Activated CD4-positive, alpha-beta T cell treated with anti-CD3 and anti-CD28 coated beads for 1 hour (primary cell): ENCODE results near the gene CSH1.
"Not testable (repeated sequence)": the region's sequence is repeated elsewhere in the genome, so short reads cannot be mapped to it uniquely, and the experiment has no call there.

Experiments
- DNase-seq: peaks from one replicate; pipeline ENCODE4 v3.0.0-alpha.2; 2020

The CSH1 gene

GRCh38 chr17:63928172-63928666 is 31.8 kb upstream of the CSH1 start:
- no peak for DNase-seq

- no peak for DNase-seq
These were observed 31.2 kb upstream of the CSH1 start for GRCh38 chr17:63927464-63928171.

DNA sequence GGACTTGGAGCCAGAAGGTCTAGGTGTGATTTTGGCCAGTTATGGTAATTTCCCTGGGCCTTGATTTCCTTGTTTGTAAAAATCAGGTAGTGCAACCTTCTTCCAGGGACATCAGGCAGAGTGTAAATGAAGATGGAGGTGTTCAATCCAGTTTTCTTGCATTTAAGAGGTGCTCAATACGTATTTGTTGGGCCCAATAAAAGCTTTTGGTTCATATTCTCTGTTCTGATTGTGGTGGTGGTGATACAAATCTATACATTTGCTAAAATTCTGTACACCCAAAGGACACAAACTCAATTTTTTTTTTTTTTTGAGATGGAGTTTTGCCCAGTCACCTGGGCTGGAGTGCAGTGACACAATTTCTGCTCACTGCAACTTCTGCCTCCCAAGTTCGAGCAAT is 29.8 kb upstream of the CSH1 start:
- no peak for DNase-seq

DNA sequence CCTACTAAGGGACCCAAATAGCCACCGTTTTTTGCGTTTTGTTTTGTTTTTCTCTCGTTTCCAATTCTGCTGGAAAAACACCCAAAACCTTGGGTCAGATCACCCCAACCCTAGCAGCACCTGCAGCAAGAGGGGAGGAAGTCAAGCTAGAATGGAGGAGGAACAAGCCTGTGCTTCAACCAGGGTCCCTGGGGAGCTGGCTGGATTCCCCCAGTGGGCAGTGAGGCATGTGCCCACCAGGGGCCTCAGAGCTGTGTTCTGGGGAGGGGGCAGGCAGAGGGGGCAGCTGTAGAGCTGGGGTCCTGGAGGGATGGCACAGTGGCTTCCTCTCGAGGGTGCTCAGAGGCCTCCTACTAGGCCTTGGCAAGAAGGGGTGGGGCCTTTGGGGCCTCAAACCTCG is 29.2 kb upstream of the CSH1 start:
- no peak for DNase-seq

DNA sequence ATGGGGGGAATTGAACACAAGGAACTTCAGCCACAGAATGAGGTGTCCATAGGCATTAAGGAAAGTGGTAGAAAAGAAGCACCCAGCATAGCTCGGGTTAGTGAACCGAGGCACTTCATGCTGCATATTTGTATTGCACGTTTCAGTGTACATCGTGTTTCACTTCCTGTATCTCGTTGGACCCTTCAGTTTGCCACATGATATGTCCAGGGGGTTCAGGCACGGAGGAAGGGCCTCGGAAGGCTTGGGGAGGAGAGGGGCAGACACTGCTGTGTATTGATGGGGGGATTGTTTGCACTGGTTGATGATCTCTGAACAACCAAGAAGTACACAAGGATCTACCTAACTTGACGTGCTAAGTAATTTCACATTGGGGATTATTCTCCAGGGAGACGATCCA is 26.0 kb upstream of the CSH1 start:
- not testable (repeated sequence) for DNase-seq

GRCh38 chr17:63920779-63921178 is 24.4 kb upstream of the CSH1 start:
- DNase-seq, result not testable (repeated sequence)

- not testable (repeated sequence) for DNase-seq
These were observed 23.7 kb upstream of the CSH1 start for GRCh38 chr17:63920050-63920449.

DNA sequence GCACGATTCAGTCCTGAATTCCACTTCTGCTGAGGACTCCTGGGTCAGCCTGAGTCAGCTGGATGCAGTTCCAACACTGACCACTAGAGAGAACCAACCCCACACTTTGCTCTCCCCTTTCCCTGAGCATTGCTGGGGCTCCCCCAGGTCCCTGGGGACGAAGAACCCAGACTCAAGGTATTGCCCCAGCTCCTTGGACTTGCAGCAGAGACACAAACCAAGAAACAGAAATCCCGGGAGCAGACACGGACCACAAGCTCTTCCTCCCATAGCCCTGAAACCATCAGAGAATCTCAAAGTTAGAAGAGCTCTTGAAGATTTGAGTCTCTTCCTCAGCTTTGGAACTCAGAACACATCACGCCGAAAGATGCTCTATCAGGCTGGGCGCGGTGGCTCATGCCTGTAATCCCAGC is 22.9 kb upstream of the CSH1 start:
- peak; percentile 57 for DNase-seq

GRCh38 chr17:63918789-63919305 is 22.5 kb upstream of the CSH1 start, which contains the start of gene GH1:
GH1 (minus strand) TSS chr17:63918839; CDS start chr17:63918776, 63 bp downstream.
- not testable (repeated sequence) for DNase-seq

DNA sequence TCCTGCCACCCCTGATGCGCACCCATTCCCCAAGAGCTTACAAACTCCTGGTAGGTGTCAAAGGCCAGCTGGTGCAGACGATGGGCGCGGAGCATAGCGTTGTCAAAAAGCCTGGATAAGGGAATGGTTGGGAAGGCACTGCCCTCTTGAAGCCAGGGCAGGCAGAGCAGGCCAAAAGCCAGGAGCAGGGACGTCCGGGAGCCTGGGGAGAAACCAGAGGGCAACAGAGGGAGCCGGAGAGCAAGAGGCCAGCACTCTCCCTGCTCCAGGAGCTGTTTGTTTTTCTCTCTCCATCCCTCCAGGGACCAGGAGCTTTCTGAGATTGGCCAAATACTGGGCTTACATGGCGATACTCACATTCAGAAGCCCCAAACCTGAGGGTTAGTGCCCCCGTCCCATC is 21.9 kb upstream of the CSH1 start:
- DNase-seq, result no peak

- DNase-seq, result no peak
These were observed 21.3 kb upstream of the CSH1 start for GRCh38 chr17:63917646-63918045.

- not testable (repeated sequence) for DNase-seq
These were observed 20.8 kb upstream of the CSH1 start for GRCh38 chr17:63917206-63917605.

DNA sequence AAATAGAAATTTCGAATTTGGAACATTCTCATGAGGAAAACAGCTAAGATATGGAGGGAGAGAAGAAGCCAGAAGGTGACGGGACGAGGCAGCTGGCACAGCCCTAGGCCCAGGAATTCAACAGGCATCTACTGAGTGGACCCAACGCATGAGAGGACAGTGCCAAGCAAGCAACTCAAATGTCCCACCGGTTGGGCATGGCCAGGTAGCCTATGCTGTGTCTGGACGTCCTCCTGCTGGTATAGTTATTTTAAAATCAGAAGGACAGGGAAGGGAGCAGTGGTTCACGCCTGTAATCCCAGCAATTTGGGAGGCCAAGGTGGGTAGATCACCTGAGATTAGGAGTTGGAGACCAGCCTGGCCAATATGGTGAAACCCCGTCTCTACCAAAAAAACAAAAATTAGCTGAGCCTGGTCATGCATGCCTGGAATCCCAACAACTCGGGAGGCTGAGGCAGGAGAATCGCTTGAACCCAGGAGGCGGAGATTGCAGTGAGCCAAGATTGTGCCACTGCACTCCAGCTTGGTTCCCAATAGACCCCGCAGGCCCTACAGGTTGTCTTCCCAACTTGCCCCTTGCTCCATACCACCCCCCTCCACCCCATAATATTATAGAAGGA is 20.3 kb upstream of the CSH1 start:
- DNase-seq, result no peak

- DNase-seq, result not testable (repeated sequence)
These were observed 19.4 kb upstream of the CSH1 start for GRCh38 chr17:63915753-63916152.

- no peak for DNase-seq
These were observed 18.1 kb upstream of the CSH1 start for GRCh38 chr17:63914471-63914870.

- peak; percentile 43 for DNase-seq
These were observed 15.3 kb upstream of the CSH1 start for GRCh38 chr17:63911657-63912100.

GRCh38 chr17:63911041-63911635 is 14.8 kb upstream of the CSH1 start, which contains the start of gene CSHL1:
CSHL1 (minus strand) TSS chr17:63911258; CDS start chr17:63911196, 62 bp downstream.
- no peak for DNase-seq

- no peak for DNase-seq
These were observed 13.7 kb upstream of the CSH1 start for GRCh38 chr17:63910096-63910495.

DNA sequence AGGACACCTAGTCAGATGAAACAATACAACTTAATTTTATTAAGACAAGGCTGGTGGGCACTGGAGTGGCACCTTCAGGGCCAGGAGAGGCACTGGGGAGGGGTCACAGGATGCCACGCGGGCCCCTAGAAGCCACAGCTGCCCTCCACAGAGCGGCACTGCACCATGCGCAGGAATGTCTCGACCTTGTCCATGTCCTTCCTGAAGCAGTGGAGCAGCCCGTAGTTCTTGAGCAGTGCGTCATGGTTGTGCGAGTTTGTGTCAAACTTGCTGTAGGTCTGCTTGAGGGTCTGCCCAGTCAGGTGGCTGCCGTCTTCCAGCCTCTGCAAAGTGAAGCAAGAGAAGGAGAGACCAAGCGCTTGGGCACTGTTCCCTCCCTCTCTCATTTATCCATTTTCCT is 13.2 kb upstream of the CSH1 start:
- DNase-seq, result not testable (repeated sequence)

GRCh38 chr17:63907161-63907778 is 10.9 kb upstream of the CSH1 start:
- DNase-seq, result not testable (repeated sequence)

DNA sequence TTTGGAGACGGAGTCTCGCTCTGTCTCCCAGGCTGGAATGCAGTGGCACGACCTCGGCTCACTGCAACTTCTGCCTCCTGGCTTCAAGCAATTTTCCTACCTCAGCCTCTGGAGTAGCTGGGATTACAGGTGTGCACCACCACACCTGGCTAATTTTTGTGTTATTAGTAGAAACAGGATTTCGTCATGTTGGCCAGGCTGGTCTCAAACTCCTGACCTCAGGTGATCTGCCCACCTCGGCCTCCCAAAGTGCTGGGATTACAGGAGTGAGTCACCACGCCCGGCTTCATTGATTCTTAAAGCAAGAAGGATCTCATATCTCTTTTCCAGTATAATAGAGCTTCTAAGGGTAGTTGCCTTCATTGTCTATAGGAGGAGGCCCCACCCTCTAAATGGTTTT is 8.4 kb upstream of the CSH1 start:
- DNase-seq, result not testable (repeated sequence)

- DNase-seq, result not testable (repeated sequence)
These were observed 7.4 kb upstream of the CSH1 start for GRCh38 chr17:63903787-63904201.

DNA sequence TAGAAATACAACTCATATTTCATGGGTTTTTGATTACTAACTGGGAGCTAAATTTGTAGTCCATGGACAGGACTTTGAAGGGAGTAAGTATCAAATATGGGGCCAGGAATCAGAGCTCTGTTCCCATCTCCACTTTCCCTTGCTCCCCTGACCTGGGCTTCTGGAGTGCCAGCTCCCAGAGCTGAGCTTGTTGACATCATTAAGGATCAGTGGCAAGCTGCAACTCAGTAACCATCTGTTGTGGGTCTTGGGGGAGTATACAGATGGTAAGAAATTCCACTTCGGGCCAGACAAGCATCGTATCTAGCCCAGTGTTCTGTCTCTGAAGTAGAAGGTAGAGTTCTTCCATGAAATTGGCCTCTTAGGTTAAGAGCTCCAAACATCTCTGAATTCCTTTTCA is 5.6 kb upstream of the CSH1 start:
- not testable (repeated sequence) for DNase-seq
